GM18907 (cell line): Measurements from ENCODE around the gene ZNF654.
A peak's percentile ranks its signal among the peaks of the same experiment; 100 is the strongest.
"Not testable (repeated sequence)": the region's sequence is repeated elsewhere in the genome, so short reads cannot be mapped to it uniquely, and the experiment has no call there.

Source experiments
- ATAC-seq: cut with Tn5 transposase; IDR thresholded peaks from one replicate; pipeline ENCODE4 v1.9.1; 2021; ENCODE audit warnings: mild to moderate bottlenecking, moderate library complexity; ENCODE audit not compliant: unreplicated experiment

The ZNF654 gene

GRCh38 chr3:88059380-88060170, 520 bp downstream of the ZNF654 start:
- peak; percentile 15 for ATAC-seq

DNA sequence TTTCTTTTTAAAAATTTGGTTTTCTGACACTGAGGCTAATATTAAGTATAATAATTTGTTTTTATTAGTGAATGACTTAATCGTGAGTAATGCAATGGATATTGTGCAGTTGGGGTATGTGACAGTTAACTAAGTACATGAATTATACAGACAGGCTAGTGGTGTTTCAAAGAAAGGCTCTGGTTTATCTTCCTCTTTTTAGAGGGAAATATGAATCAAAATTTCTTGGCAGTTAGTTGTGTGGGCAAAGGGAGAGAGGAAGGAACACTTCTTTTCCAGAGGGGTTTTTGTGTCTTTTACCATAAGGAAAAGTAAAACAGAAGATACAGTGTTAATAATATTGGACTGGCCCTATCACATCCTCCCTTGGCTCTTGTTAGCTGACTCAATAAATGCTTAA, 2.7 kb downstream of the ZNF654 start:
- no peak for ATAC-seq

DNA sequence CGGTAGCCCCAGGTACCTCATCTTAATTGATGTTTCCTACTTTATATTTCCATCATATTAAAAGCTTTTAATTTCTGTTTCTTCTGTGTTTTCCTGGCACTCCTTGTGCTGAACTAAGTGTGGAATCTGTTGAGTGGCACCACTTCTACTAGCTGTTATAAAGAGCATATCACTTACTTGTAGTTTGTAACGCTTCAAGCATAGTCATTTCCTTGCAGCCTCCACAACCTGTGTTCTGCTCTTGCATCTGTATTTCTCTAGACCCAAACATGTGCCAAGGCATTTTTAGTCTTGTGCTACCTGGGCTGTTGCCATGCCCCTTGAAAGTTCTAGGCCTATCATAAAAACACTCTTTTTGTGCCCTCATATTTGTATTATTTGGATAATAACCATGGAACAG, 16.0 kb downstream of the ZNF654 start:
- ATAC-seq: no peak

- no peak for ATAC-seq
Observed at GRCh38 chr3:88075497-88075896, 16.4 kb downstream of the ZNF654 start.

- no peak for ATAC-seq
Observed at GRCh38 chr3:88076712-88077111, 17.7 kb downstream of the ZNF654 start.

DNA sequence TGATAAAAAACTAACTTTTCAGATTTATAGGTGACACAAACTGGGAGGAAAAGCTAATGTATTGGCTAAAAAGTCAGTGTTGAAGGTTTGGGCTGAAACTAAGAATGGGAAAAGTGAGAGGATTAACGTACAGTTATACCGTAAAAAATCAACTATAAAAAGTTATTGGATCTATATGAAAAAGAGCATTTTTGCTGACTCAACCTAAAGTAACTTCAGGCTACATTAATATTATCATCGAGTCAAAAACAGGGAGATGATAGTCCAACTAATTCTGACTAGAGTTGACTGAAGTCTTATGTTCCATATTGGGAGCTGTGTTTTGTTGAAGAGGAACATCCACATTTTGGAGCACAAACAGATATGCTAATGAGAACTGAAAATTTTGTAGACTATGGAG, 19.9 kb downstream of the ZNF654 start:
- no peak for ATAC-seq

DNA sequence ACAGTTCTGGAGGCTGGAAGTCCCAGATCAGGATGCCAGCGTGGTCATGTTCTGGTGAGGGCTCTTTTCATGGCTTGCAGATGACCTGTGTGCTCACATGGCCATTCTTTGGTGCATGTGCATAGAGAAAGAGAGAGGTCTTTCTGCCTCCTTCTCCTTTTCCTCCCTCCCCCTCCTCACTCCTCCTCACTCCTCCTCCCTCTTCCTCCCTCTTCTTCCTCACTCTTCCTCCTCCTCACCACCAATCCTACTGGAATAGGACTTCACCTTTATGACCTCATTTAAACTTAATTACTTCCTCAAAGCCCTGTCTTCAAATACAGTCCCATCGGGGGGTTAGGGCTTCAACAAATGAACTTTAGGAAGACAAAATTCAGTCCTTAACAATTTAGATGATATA, 23.8 kb downstream of the ZNF654 start:
- ATAC-seq: no peak

- no peak for ATAC-seq
Observed at GRCh38 chr3:88084097-88084501, 25.0 kb downstream of the ZNF654 start.

- no peak for ATAC-seq
Observed at GRCh38 chr3:88090681-88091080, 31.6 kb downstream of the ZNF654 start.

- no peak for ATAC-seq
Observed at GRCh38 chr3:88092270-88092669, 33.2 kb downstream of the ZNF654 start.

GRCh38 chr3:88093266-88093665, 34.2 kb downstream of the ZNF654 start:
- ATAC-seq: no peak

- ATAC-seq: peak; percentile 85
Observed at GRCh38 chr3:88101142-88101541, 42.1 kb downstream of the ZNF654 start.

DNA sequence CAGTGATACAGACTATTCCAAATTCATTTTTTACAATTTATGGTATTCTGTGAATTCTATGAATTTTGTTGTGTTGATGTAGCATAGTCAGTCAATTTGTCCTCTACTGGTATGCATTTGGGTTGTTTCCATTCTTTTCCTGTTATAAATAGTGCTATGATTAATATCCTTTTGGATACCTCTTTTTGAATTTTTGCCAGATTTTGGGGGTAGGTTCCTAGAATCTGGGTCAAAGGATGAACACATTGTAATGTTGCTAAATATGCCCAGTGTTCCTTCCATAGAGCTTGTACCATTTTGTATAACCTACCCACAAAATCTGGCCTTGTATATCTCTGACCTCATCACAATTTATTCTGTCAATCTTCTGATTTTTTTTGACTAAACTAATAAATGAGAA, 46.3 kb downstream of the ZNF654 start:
- no peak for ATAC-seq

DNA sequence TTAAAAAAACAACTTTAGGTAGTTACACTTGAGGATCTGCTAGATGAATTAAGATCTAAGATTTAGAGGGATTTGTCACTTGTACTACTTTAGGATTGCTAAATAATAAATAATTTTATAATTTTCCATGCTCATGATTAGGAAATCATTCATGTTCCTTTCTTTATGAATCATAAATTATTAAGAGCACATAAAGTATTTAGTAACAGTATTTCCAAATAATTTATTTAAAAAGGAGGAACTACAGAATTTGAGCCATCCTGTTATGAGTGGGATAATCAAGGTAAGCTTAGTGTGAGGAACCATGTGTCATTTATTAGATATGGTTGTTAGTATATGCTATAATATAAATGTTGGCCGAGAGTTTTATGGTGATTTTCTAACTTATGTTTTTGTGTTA, 53.2 kb downstream of the ZNF654 start:
- no peak for ATAC-seq

- ATAC-seq: peak; percentile 94
Observed at GRCh38 chr3:88113311-88114162, 54.5 kb downstream of the ZNF654 start.

DNA sequence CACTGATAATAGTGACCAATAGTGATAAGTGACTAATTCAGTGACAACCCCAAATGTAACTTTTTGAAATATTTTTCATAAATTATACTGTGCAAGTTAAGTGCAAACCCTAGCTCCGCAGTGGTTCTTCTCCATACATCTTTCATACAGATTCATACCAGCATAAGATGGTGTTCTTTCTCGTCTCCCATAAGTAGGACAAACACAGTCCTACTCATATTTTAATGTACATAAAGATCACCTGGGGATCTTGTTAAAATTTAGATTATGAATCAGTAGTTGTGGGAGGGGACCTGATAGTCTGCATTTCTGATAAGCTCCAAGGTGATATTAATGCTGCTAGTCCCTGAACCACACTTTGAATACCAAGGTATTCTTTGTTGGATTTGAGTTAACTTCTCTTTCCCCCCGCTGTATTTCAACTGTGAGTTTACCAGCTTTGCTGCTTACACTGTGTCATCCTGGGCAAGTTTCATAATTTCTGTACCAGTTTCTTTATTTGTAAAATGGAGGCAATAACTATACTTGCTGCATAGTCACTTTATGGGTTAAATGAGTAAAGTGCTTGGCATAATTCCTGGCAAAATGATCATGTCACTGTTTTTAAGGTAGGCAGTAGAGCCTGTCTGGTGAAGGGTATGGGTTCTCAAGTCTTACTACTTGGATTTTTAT, 56.0 kb downstream of the ZNF654 start:
- no peak for ATAC-seq

DNA sequence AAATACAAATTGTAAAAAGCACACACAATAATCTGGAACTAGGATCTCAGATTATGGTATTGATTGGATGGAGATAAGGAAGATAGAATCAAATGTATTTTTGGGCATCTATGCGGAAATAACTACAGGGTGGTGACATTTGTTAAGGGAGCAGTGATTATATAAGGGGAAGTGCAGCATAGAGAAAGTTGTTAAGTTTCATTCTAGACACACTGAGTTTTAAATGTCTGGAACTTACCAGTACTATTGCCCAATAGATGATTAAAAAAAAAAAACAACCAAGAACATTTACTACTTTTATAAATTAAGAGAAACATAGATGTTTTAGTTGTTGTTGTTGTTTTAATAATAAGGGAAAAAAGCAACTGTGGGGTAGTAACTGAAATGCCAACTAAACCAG, 58.6 kb downstream of the ZNF654 start:
- no peak for ATAC-seq

GRCh38 chr3:88118603-88119002, 59.5 kb downstream of the ZNF654 start:
- ATAC-seq: not testable (repeated sequence)

DNA sequence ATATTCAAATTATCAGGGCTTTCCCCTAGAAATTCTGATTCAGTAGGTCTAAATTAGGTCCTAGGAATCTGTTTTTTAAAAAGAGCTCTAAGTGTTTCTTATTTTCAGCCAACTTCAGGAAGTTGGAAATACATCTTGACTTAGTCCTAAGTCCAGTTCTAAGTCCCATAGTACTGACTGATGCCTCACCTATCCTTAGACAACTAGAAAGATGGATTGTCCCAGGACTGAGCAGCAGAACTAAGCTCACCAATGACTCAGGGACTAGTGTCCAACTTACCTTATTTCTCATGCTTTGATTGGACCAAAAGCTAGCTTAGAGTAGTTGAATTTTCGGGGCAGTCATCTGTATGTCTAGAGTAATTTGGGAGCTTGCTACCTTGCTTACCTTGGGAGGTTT, 64.5 kb downstream of the ZNF654 start:
- no peak for ATAC-seq

DNA sequence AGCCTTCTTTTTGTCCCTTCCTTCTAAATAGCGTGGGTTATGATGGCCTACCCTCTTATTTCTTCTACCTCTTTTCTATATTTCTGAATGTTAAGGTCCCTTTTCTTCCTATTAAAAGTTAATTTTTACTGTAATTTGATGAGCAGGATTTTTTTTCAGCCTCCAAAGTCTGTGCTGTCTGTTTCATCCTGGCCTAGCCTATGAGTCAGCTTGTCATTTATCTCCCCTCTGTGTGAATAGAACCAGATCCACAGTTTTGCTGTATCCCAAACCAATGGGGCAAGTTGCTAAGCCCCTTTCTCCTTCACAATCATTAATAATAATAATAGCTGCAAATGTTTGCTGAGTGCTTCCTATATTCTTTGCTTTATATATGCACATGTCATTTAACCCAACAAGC, 72.6 kb downstream of the ZNF654 start:
- no peak for ATAC-seq

GRCh38 chr3:88132894-88133293, 73.8 kb downstream of the ZNF654 start:
- no peak for ATAC-seq
